Glomerular visceral epithelial cell (primary cell): ENCODE data around the gene PTGES3L.
"Not testable (repeated sequence)": the region's sequence is repeated elsewhere in the genome, so short reads cannot be mapped to it uniquely, and the experiment has no call there.

Experiments used
- DNase-seq: peaks from one replicate; pipeline ENCODE4 v3.0.0-alpha.2; 2016; ENCODE audit errors: extremely low spot score

PTGES3L gene

DNA sequence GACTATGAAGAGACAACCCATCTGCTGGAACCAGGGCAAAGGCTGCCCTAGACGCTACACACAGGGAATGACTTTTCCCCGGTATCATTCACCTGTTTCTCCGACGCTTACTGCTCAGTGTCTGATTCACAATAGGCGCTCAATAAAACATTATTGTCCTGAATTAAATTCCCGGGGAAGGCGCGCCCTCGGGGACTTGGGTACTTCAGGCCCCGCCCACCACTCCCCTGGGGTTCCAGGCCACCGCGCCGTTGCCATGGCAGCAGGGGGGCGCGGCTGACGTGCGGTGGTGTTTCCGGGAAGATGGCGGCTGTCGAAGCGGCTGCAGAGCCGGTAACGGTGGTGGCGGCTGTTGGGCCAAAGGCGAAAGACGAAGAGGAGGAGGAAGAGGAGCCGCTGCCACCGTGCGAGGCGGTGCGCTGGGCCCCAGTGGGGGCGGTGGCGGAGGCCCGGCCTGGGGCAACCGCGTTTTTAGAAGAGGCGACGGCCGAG lies 440 bp upstream of the PTGES3L start, which contains the start of gene RUNDC1:
Gene RUNDC1 (plus strand): TSS at position 292 of the 492 bp plus-strand sequence. CDS start 12 bp downstream, at position 304.
- peak; percentile 91 for DNase-seq

DNA sequence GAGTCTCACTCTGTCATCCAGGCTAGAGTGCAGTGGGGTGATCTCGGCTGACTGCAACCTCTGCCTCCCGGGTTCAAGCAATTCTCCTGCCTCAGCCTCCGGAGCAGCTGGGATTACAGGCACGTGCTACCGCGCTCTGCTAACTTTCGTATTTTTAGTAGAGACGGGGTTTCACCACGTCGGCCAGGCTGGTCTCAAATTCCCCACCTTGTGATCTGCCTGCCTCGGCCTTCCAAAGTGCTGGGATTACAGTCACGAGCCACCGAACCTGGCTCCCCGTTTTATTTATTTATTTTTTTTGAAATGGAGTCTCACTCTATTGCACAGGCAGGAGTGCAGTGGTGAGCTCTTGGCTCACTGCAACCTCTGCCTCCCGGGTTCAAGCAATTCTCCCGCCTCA lies 4.2 kb downstream of the PTGES3L start:
- not testable (repeated sequence) for DNase-seq

GRCh38 chr17:42975265-42975664 lies 4.6 kb downstream of the PTGES3L start:
- DNase-seq: no peak

GRCh38 chr17:42973323-42973722 lies 6.6 kb downstream of the PTGES3L start:
- not testable (repeated sequence) for DNase-seq

DNA sequence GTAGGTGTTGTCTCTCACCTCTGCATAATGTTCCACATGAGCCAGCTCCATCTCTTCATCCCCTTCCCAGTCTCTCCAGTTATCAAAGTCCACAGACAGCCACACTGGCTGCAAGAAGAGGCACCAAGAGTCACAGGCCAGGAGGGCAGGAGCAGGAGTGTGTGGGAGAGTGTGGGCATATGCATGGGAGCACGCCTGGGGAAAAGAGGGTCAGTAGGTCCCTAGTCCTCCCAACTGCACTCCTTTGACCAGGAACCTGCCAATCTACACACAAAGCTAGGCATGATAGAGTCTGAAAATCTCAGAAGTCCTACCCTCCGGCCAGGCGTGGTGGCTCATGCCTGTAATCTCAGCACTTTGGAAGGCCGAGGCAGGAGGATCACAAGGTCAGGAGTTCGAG lies 8.3 kb downstream of the PTGES3L start:
- no peak for DNase-seq

- peak; percentile 49 for DNase-seq
Observed at GRCh38 chr17:42969001-42969581, 10.8 kb downstream of the PTGES3L start.

GRCh38 chr17:42967925-42968324 lies 12.0 kb downstream of the PTGES3L start:
- DNase-seq: no peak

GRCh38 chr17:42964161-42964932 lies 15.5 kb downstream of the PTGES3L start, which contains the start of gene AARSD1:
Gene AARSD1 (minus strand): TSS chr17:42964454. CDS start chr17:42964440, 14 bp downstream.
- DNase-seq: peak; percentile 87

- no peak for DNase-seq
Observed at GRCh38 chr17:42953669-42954068, 26.2 kb downstream of the PTGES3L start.

DNA sequence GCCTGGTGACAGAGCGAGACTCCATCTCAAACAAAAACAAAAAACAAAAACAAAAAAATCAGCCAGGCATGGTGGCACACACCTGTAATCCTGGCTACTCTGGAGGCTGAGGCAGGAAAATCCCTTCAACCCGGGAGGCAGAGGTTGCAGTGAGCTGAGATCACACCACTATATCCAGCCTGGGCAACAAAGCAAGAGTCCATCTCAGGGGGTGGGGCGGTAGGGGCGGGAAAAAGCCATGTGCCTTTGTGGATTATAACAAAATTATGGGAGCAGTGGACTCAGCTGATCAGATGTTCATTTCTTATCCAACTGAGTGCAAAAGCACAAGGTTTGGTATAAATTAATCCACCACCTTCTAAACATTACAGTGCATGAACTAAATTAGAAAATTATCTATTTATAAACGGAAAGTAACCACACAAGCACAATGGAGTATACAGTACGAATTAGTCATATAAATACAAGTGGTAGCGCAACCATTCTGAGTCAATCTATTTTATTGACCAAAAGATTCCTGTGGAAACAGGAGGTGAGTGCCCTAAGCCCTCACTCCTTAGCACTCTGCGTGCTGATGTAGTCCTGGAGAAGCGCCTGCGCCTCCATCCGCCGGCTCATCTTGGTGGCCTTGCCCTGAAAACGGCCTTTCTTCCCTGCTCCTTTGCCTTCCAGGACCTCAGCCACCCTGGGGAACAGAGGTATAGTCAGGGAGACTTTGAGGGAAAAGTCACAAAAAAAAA lies 29.7 kb downstream of the PTGES3L start:
- DNase-seq: no peak

DNA sequence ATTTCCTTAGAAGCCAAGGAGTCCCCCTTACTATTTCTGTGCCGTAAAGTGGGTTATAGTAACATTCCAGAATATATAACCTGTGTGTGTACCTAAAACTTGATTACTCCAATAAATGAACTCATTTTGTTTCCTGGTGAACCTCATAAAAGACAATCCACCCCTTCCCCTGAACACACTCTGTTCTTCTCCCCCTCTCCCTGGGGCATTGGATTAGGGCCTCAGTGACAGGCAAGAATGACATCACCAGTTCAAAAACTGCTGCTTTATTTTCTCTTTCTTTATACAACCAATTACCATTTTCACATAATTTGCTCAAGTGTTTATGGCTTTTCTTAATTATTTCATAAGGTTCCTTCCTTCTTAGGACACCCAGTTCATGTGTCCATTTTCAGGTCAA lies 33.1 kb downstream of the PTGES3L start:
- no peak for DNase-seq

DNA sequence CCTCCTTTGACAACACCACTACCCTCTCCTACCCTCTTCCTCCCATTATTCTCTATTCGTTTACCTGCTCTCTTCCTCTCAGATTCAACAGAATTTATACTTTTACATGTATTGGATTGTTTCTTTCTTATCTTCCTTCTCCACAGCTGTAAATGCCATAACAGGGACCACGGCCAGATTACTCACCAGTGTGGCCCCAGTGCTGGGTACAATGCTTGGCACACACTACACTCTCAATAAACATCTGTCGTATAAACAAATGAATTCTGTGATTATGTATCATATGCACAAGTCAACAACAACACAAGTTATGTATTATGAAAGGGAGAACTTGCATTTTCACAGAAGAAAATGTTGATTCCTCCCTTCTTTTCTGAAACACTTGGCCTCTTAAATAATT lies 35.7 kb downstream of the PTGES3L start:
- no peak for DNase-seq

DNA sequence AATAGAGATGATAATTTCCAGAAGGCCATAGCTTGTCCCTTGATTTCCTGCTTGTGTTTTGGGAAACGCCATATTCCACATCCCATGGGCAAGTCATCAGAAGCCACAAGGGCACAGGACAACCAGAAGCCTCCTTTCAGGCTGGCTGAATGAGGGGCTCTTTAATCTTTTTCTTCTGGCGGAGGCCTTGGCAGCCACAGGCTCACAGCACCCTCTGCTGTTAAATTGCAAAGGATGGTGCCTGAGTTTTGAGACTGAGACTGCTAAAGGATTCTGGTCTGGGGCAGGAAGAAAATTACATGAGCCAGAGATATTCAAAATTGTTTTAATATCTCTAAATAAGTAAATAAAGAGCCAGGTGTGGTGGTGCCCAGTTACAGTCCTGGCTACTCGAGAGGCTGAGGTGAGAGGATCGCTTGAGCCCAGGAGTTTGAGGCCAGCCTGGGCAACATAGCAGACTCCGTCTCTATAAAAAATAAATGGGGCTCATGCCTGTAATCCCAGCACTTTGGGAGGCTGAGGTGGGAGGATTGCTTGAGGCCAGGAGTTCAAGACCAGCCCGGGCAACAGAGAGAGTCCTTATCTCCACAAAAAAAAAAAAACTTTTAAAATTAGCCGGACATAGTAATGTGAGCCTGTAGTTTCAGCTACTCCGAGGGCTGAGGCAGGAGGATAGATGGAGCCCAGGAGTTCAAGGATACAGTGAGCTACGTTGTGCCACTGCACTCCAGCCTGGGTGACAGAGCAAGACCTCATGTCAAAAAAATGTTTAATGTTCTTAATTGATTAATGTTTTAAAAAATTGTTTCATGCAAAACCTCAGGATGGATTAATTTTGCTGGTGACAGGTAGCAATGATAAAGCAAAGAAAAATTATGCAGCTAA lies 41.9 kb downstream of the PTGES3L start:
- DNase-seq: peak; percentile 59

GRCh38 chr17:42929497-42929844 lies 50.4 kb downstream of the PTGES3L start:
- no peak for DNase-seq

GRCh38 chr17:42928714-42929496 lies 51.0 kb downstream of the PTGES3L start:
- peak; percentile 65 for DNase-seq

DNA sequence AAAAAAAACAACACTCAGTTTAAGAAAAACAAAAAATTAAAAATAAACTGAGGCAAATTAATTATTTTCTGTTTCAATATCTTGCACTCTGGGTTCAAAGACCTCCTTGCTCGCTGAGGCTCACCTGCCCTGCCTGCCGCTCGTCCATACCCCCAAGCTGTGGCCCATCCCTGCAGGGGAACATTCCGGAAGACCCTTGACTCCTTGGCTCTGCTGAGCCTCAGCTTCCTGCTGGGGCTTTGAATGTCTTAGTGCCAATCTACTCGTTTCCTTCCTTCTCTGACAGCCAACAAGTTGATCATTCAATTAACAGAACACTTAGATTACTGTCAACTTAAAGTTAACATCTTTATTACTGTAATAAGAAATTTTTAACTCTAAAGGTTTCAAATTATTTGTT lies 55.0 kb downstream of the PTGES3L start:
- no peak for DNase-seq

GRCh38 chr17:42923472-42923871 lies 56.4 kb downstream of the PTGES3L start:
- not testable (repeated sequence) for DNase-seq

DNA sequence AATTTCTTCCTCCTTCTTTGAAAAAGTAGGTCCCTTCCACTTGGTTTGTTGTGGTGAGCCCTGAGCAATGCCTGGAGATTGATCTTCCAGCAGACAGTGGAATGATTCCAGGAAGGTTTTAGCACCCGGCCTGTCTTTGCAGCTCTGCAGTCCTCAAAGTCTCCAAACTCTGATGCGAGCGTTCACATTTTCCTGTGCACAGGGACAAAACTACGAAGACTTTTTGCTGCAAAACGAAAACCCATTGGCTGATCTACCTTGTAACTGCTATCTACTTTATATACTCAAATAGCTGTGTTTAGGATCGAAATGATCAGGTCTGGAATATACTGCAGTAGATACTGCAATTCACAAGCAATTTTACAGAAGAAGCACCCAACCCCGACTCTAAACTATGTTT lies 57.6 kb downstream of the PTGES3L start:
- DNase-seq: no peak

DNA sequence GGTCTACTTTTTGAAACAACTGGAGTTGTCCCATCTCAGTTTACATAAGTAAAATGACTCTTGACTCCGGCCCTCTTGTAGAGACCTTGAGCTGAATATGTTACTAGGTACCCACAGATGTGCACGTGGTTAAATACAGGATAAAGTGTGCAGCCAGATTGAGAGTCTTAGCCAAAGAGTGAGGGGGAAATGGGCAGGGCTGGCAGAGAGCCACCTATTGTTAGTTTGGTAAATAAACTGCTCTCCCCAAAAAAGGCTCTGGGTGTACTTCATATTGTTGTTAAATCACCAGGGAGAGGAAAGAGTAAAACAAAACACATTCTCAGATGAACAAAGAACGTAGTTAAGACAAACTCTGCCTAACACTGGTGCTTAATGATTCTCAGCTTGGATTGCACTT lies 59.0 kb downstream of the PTGES3L start:
- DNase-seq: no peak

DNA sequence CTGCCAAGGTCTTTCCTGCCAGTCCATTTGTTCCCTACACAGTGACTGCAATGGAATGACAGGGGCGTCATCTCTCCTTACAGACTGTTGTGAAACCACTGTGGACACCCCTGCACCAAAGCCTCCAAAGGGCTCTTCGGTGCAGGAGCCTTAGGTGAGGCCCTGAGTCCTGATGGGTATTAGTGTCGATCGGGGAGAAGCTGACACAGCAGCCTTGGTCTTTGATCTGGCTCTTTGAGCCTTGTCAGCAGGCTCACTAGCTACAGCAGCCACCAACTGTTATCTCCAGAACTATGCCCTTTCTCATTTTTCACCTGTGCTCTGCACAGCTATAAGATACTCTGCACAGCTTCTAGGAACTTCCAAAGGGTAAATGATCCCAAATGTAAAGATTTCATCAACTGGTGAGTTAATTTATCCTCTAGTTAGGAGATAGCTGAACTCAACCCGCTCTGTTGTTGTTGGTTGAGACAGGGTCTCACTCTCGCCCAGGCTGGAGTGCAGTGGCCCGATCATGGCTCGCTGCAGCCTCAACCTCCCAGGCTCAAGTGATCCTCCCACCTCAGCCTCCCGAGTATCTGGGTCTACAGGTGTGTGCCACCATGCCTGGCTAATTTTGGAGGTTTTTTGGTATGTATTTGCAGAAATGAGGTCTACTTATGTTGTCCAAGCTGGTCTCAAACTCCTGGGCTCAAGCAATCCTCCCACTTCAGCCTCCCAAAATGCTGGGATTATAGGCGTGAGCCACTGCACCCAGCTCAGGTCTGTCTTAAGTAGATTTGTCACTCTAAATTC lies 59.6 kb downstream of the PTGES3L start:
- no peak for DNase-seq
